ENCODE results near the gene MTTP.

DNA sequence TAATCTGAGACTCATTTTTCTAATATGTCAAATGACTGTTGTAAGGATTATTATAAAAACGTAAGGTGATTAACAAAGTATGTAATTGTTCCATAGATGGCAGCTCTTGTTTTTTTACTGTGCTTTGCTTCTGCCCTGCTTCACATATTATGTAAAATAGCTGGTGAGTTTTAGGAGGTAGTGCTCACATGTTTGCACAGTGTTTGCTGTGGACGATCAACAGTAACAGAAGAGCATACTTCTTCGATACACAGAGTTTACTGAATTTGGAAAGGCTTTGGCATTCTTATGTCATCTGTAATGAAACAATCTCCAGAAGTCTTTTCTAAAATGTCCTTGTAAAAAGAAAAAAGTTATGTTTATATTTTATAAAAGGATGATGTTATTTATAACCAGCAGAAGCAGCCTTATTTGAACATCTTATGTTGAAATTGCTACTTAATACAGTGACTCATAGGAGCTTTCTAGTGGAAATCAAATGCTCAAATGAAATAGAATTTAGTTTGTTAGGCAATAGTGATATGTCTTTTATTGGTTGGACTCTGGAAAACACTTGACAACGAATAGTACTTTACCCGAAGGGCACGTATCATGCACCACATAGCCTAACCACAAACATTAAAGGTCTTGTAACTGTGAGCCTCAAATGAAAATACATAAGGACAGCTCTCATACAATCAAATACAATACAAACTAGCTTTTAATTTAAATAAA, 1.9 kb upstream of the MTTP start:
- TF ChIP-seq CTCF (IDR thresholded peaks at IDR 0.05 in 8 of 11, conservative IDR thresholded peaks at IDR 0.05 in 3 of 11) (no peak), POLR2A (IDR thresholded peaks at IDR 0.05) (no peak), POLR2AphosphoS5 (IDR thresholded peaks at IDR 0.05) (no peak)

Measured in spleen (tissue), 7 donors.